Measurements from ENCODE around the gene LENG8.
"Not testable (repeated sequence)": the region's sequence is repeated elsewhere in the genome, so short reads cannot be mapped to it uniquely, and the experiment has no call there.

LENG8 gene

GRCh38 chr19:54462655-54463530 lies 13.9 kb downstream of the LENG8 start:
- DNase-seq: no peak

GRCh38 chr19:54463531-54464043 lies 14.6 kb downstream of the LENG8 start, which contains the start of gene LENG9:
LENG9 (minus strand) TSS chr19:54463778; CDS start chr19:54463526, 252 bp downstream.
- DNase-seq: no peak

- peak; percentile 82 for DNase-seq
Measured at GRCh38 chr19:54464044-54464629, 15.1 kb downstream of the LENG8 start.

GRCh38 chr19:54464630-54465425 lies 15.8 kb downstream of the LENG8 start:
- DNase-seq: peak; percentile 88

- DNase-seq: no peak
Measured at GRCh38 chr19:54465426-54466109, 16.6 kb downstream of the LENG8 start.

- DNase-seq: not testable (repeated sequence)
Measured at GRCh38 chr19:54466110-54466480, 17.1 kb downstream of the LENG8 start.

- peak; percentile 26 for DNase-seq
Measured at GRCh38 chr19:54469496-54469934, 20.5 kb downstream of the LENG8 start.

- no peak for DNase-seq
Measured at GRCh38 chr19:54470276-54470887, 21.4 kb downstream of the LENG8 start.

GRCh38 chr19:54470991-54471782 lies 22.2 kb downstream of the LENG8 start:
- no peak for DNase-seq

- DNase-seq: no peak
Measured at GRCh38 chr19:54473071-54473891, 24.3 kb downstream of the LENG8 start, which contains the start of gene CDC42EP5. CDC42EP5 (minus strand) TSS chr19:54473296; CDS start chr19:54465547, 7,749 bp downstream.

GRCh38 chr19:54473892-54474372 lies 24.9 kb downstream of the LENG8 start:
- no peak for DNase-seq

- no peak for DNase-seq
Measured at GRCh38 chr19:54475706-54476105, 26.7 kb downstream of the LENG8 start.

GRCh38 chr19:54477650-54478049 lies 28.7 kb downstream of the LENG8 start:
- DNase-seq: no peak

GRCh38 chr19:54478677-54479266 lies 29.8 kb downstream of the LENG8 start:
- DNase-seq: peak; percentile 56

GRCh38 chr19:54480051-54480450 lies 31.1 kb downstream of the LENG8 start:
- DNase-seq: no peak

GRCh38 chr19:54481326-54481930 lies 32.4 kb downstream of the LENG8 start:
- peak; percentile 58 for DNase-seq

- no peak for DNase-seq
Measured at GRCh38 chr19:54482889-54483288, 33.9 kb downstream of the LENG8 start.

- DNase-seq: no peak
Measured at GRCh38 chr19:54484451-54484850, 35.5 kb downstream of the LENG8 start.

- no peak for DNase-seq
Measured at GRCh38 chr19:54485851-54486250, 36.9 kb downstream of the LENG8 start.

All from NCI-H146 (cell line).